Endothelial cell of umbilical vein (primary cell): Measurements from ENCODE around the gene SPATA6L. TPM values are rescaled to one million over a fixed set of nuclear protein-coding genes. Genes with fewer than 3 reads are reported as not detected.

Experiments used
- BruUV-seq: library from RNA; stranded (reverse); fragments of 400-500 nt; replicated peaks from 2 replicates; lab custom pipeline; 2021; lab: Mats Ljungman, UMichigan
- CTCF ChIA-PET: fragments of 300-600, 350-600 bp; sonication (Branson Sonifier 250); formaldehyde crosslinking; loops from one replicate; lab custom pipeline; 2021; ENCODE audit warnings: antibody characterized with exemption, inconsistent platforms; lab: Charles Lee
- POLR2A ChIA-PET: fragments of 300-600, 350-600 bp; sonication (Branson Sonifier 250); formaldehyde crosslinking; loops from one replicate; lab custom pipeline; 2021; ENCODE audit warnings: antibody characterized with exemption, inconsistent platforms; lab: Charles Lee
- DNase-seq: peaks from one replicate; pipeline ENCODE4 v3.0.0-alpha.2; 2011; ENCODE audit warnings: low read depth, low spot score
- FAIRE-seq: peaks from 2 replicates; lab custom pipeline; 2011; peaks lifted over from hg19 to GRCh38; lab: Jason Lieb, UNC
- H2AFZ ChIP-seq: 2 replicates; pipeline ENCODE4 v1.6.0; 2012; ENCODE audit warnings: low read depth, low read length, control low read depth, inconsistent platforms
- H3K27ac ChIP-seq: 2 replicates; pipeline ENCODE4 v1.5.1; 2011; ENCODE audit warnings: low read depth, mild to moderate bottlenecking, control low read depth, low read length, moderate library complexity; ENCODE audit not compliant: insufficient read depth
- H3K27me3 ChIP-seq, 2 experiments: 2 replicates each; pipeline versions ENCODE4 v1.6.0 to v1.6.1; 2011; ENCODE audit warnings: low read length in 2 of 2, mixed read lengths in 1 of 2; ENCODE audit not compliant: control insufficient read depth in 2 of 2, insufficient read depth in 2 of 2
- H3K36me3 ChIP-seq, 2 experiments: 2 replicates in 1 of 2; 3 replicates in 1 of 2; pipeline ENCODE4 v1.5.1; 2011; ENCODE audit warnings: low read length in 2 of 2, mild to moderate bottlenecking in 1 of 2, moderate library complexity in 1 of 2; ENCODE audit not compliant: control insufficient read depth in 2 of 2, insufficient read depth in 2 of 2; ENCODE audit errors: extremely low read depth in 1 of 2
- H3K4me1 ChIP-seq: 3 replicates; pipeline ENCODE4 v1.5.1; 2011; ENCODE audit warnings: mild to moderate bottlenecking, low read length; ENCODE audit not compliant: control insufficient read depth, insufficient read depth; ENCODE audit errors: extremely low read depth
- H3K4me2 ChIP-seq: 2 replicates; pipeline ENCODE4 v1.6.1; 2011; ENCODE audit warnings: low read length, control low read depth, mixed read lengths; ENCODE audit not compliant: insufficient read depth
- H3K4me3 ChIP-seq, 3 experiments: fragments of 200-600 bp in 1 of 3; sonication (generic), shearing (Covaris generic) in 1 of 3; replicated peaks in 1 of 3; 2 replicates each; pipeline ENCODE4 v1.5.1; 2011 to 2016; ENCODE audit warnings: control low read depth in 3 of 3, low read length in 3 of 3, mild to moderate bottlenecking in 2 of 3, inconsistent platforms in 1 of 3, low read depth in 1 of 3, moderate library complexity in 1 of 3; ENCODE audit not compliant: insufficient read depth in 1 of 3
- H3K79me2 ChIP-seq: 2 replicates; pipeline ENCODE4 v1.6.0; 2012; ENCODE audit warnings: low read length, inconsistent platforms; ENCODE audit not compliant: control insufficient read depth, insufficient read depth
- H3K9ac ChIP-seq: replicated peaks from 2 replicates; pipeline ENCODE3; 2011; ENCODE audit warnings: low read length, control low read depth; ENCODE audit not compliant: insufficient read depth; ENCODE audit errors: extremely low read depth
- H3K9me1 ChIP-seq: replicated peaks from 3 replicates; pipeline ENCODE4 v1.6.0; 2011; ENCODE audit warnings: mild to moderate bottlenecking, low read length; ENCODE audit not compliant: control insufficient read depth, insufficient read depth; ENCODE audit errors: extremely low read depth
- H3K9me3 ChIP-seq: replicated peaks from 2 replicates; pipeline ENCODE4 v1.5.1; 2012; ENCODE audit warnings: low read length, inconsistent platforms; ENCODE audit not compliant: control insufficient read depth, insufficient read depth
- H4K20me1 ChIP-seq: replicated peaks from 2 replicates; pipeline ENCODE3; 2011; ENCODE audit warnings: mild to moderate bottlenecking, low read length; ENCODE audit not compliant: control insufficient read depth, insufficient read depth; ENCODE audit errors: extremely low read depth
- CTCF ChIP-seq, 2 donors: IDR thresholded peaks; 1 replicate in 1 of 2; 2 replicates in 1 of 2; pipeline ENCODE4 v1.5.1; 2011; ENCODE audit warnings: low read length in 2 of 2, mild to moderate bottlenecking in 2 of 2, moderate library complexity in 2 of 2, control low read depth in 1 of 2, inconsistent platforms in 1 of 2, low read depth in 1 of 2; ENCODE audit not compliant: insufficient read depth in 1 of 2; ENCODE audit errors: extremely low read depth in 1 of 2
- FOS ChIP-seq: IDR thresholded peaks from 2 replicates; pipeline ENCODE4 v1.6.1; 2011; ENCODE audit warnings: mild to moderate bottlenecking, low read length, moderate library complexity, borderline replicate concordance; ENCODE audit not compliant: insufficient read depth
- GATA2 ChIP-seq: IDR thresholded peaks from 2 replicates; pipeline ENCODE4 v1.7.0; 2011; ENCODE audit warnings: low read depth, mild to moderate bottlenecking, moderate library complexity, mixed read lengths, low read length; ENCODE audit not compliant: insufficient read length, insufficient read depth
- MAX ChIP-seq: IDR thresholded peaks from 2 replicates; pipeline ENCODE4 v1.6.1; 2011; ENCODE audit not compliant: insufficient read depth, insufficient read length
- POLR2A ChIP-seq: IDR thresholded peaks from 2 replicates; pipeline ENCODE4 v1.6.1; 2012; ENCODE audit warnings: low read depth, mild to moderate bottlenecking, control low read depth, low read length
- dilution Hi-C: fragments of 300-500 bp; cut with MboI; formaldehyde crosslinking; loops from one replicate; pipeline ENCODE4 v1.15.0; 2019; ENCODE audit warnings: low sequenced_read_pairs; ENCODE audit not compliant: extremely low pct_ligation_motif_present
- intact Hi-C: fragments of 100-400 bp; cut with micrococcal nuclease; formaldehyde crosslinking; loops from one replicate; pipeline ENCODE4 v1.10.0; 2022
- polyA plus RNA-seq, 4 experiments: library from polyadenylated mRNA; depleted of rRNA in 3 of 4; stranded (reverse) in 3 of 4; unstranded in 1 of 4; fragments of >200 nt; gene quantifications; 2 replicates each; pipeline versions ENCODE4 v1.2.1 to v1.2.3, GENCODE V29; 2011 to 2012; ENCODE audit warnings: missing spikeins in 1 of 4
- total RNA-seq: library from RNA; stranded (reverse); gene quantifications from 2 replicates; pipeline ENCODE4 v1.2.3, GENCODE V29; 2021

The SPATA6L gene
- total and polyA plus RNA-seq, 2 donors (not counting 3 experiments of a cell fraction or from before 2014, with no cell fraction given): 0.40 to 1.5 TPM

- Histone ChIP-seq H3K9ac (no peak overlapping the region), H3K79me2 (peaks cover 21% of the 10 kb centered on the region), H4K20me1 (no peaks in the 10 kb centered on the region), H3K4me1 (peaks cover 6% of the 10 kb centered on the region), H3K27ac (no peak overlapping the region), H3K4me3 (no peak overlapping the region), H3K9me3 (no peaks in the 10 kb centered on the region), H3K27me3 (no peaks in the 10 kb centered on the region), H3K36me3 (peaks cover 0 to 3% of the 10 kb centered on the region in 2 experiments), H2AFZ (no peak overlapping the region), H3K9me1 (no peaks in the 10 kb centered on the region), H3K4me2 (no peak overlapping the region)
- POLR2A ChIA-PET: no interaction called here
- BruUV-seq: no TSS peak
- FAIRE-seq (no peak), DNase-seq (no peak)
- TF ChIP-seq FOS (no peak), GATA2 (no peak), MAX (no peak), POLR2A (no peak)
- intact Hi-C loops (no loop called here), dilution Hi-C loops (no loop called here)
- CTCF ChIA-PET: interaction anchor here (0.8 to 1.7 kb wide), 2 partner anchors 45 to 80 kb away, joined by 3 to 5 read pairs; no protein-coding TSS in a partner anchor
Measured at GRCh38 chr9:4684820-4685219, 18.5 kb upstream of the SPATA6L start.

- ChIA-PET POLR2A (no interaction called here), CTCF (no interaction called here)
- Histone ChIP-seq H3K4me2 (peak overlapping the region; percentile 97), H4K20me1 (no peaks in the 10 kb centered on the region), H3K4me1 (peaks cover 6% of the 10 kb centered on the region), H3K27me3 (no peaks in the 10 kb centered on the region), H3K9ac (peak overlapping the region; percentile 89), H3K4me3 (peak overlapping the region in 2 of 3 experiments; percentile 75 to 84), H3K79me2 (peaks cover 22% of the 10 kb centered on the region), H3K9me1 (no peaks in the 10 kb centered on the region), H3K27ac (no peak overlapping the region), H3K9me3 (no peaks in the 10 kb centered on the region), H2AFZ (no peak overlapping the region), H3K36me3 (peaks cover 0 to 3% of the 10 kb centered on the region in 2 experiments)
- dilution Hi-C loops (no loop called here), intact Hi-C loops (no loop called here)
- FAIRE-seq: no peak
- no peak for DNase-seq
- no TSS peak for BruUV-seq
- no peak for TF ChIP-seq CTCF (IDR thresholded peaks at IDR 0.05; ENCODE audit: extremely low read depth in 1 of 2, insufficient read depth in 1 of 2, low read depth in 1 of 2, low read length in 2 of 2)
Measured at GRCh38 chr9:4680750-4681149, 14.5 kb upstream of the SPATA6L start.
